COR-L47 (cell line): ENCODE measurements around the gene LGALS9C.
"Not testable (repeated sequence)": the region's sequence is repeated elsewhere in the genome, so short reads cannot be mapped to it uniquely, and the experiment has no call there.

Experiments used
- DNase-seq: peaks from one replicate; lab custom pipeline; 2025; lab: John Stamatoyannopoulos, UW

LGALS9C gene

GRCh38 chr17:18478977-18479595, 2.5 kb downstream of the LGALS9C start:
- not testable (repeated sequence) for DNase-seq

- DNase-seq, result not testable (repeated sequence)
Observed at GRCh38 chr17:18481775-18482174, 5.2 kb downstream of the LGALS9C start.

GRCh38 chr17:18485936-18486464, 9.4 kb downstream of the LGALS9C start:
- DNase-seq, result not testable (repeated sequence)

- not testable (repeated sequence) for DNase-seq
Observed at GRCh38 chr17:18487633-18488032, 11.0 kb downstream of the LGALS9C start.

GRCh38 chr17:18488622-18489021, 12.0 kb downstream of the LGALS9C start:
- DNase-seq, result not testable (repeated sequence)

GRCh38 chr17:18490016-18490415, 13.4 kb downstream of the LGALS9C start:
- not testable (repeated sequence) for DNase-seq

- not testable (repeated sequence) for DNase-seq
Observed at GRCh38 chr17:18492712-18493480, 16.3 kb downstream of the LGALS9C start.

GRCh38 chr17:18494250-18494768, 17.7 kb downstream of the LGALS9C start:
- DNase-seq, result not testable (repeated sequence)

GRCh38 chr17:18497044-18497443, 20.5 kb downstream of the LGALS9C start:
- not testable (repeated sequence) for DNase-seq

GRCh38 chr17:18499100-18499499, 22.5 kb downstream of the LGALS9C start:
- not testable (repeated sequence) for DNase-seq

GRCh38 chr17:18499756-18500155, 23.2 kb downstream of the LGALS9C start:
- DNase-seq, result not testable (repeated sequence)

- DNase-seq, result not testable (repeated sequence)
Observed at GRCh38 chr17:18500281-18500680, 23.7 kb downstream of the LGALS9C start.

- not testable (repeated sequence) for DNase-seq
Observed at GRCh38 chr17:18500816-18501215, 24.2 kb downstream of the LGALS9C start.

GRCh38 chr17:18503221-18503620, 26.6 kb downstream of the LGALS9C start:
- not testable (repeated sequence) for DNase-seq

GRCh38 chr17:18507729-18508128, 31.1 kb downstream of the LGALS9C start:
- DNase-seq, result not testable (repeated sequence)

- not testable (repeated sequence) for DNase-seq
Observed at GRCh38 chr17:18508667-18509066, 32.1 kb downstream of the LGALS9C start.

- not testable (repeated sequence) for DNase-seq
Observed at GRCh38 chr17:18521100-18521499, 44.5 kb downstream of the LGALS9C start.

GRCh38 chr17:18525015-18525414, 48.4 kb downstream of the LGALS9C start:
- DNase-seq, result not testable (repeated sequence)

GRCh38 chr17:18526168-18526800, 49.7 kb downstream of the LGALS9C start:
- not testable (repeated sequence) for DNase-seq

GRCh38 chr17:18527354-18527753, 50.8 kb downstream of the LGALS9C start:
- not testable (repeated sequence) for DNase-seq

- DNase-seq, result not testable (repeated sequence)
Observed at GRCh38 chr17:18528435-18528834, 51.8 kb downstream of the LGALS9C start.

- DNase-seq, result not testable (repeated sequence)
Observed at GRCh38 chr17:18528899-18529500, 52.4 kb downstream of the LGALS9C start.
